Right kidney (tissue), 1 donor: ENCODE data around the gene PLCB1.
A peak's percentile ranks its signal among the peaks of the same experiment; 100 is the strongest.

Source experiments
- DNase-seq: peaks from one replicate; pipeline ENCODE4 v3.0.0-alpha.2; 2016

The PLCB1 gene

GRCh38 chr20:8129211-8129976, 2.7 kb upstream of the PLCB1 start:
- DNase-seq = no peak

DNA sequence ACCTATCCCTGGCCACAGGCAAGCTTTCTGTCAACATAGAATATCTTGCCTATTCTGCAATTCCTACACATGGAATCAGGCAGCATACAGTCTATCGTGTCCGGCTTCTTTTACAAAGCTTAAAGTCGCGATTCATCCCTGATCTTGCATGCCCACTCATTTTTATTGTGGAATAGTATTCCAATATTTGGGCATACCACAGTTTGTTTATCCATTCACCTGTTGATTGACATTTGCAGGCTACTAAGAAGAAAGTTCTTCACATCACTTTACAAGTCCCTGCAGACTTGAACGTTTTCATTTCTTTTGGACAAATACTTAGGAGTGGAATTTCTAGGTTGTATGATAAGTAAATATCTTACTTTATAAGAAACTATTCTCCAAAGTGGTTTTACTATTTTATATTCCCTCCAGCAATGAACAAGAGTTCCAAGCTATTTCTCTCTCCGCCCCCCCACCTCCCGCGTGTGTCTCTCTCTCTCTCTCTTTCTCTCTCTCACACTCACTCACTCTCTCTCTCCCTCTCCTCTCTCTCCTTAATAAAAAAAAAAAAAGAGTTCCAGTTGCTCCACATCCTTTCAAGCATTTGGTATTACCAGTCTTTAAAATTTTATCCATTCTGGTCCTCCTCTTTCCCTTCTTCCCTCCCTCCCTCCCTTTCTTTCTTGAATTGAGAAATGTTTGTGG, 1.1 kb upstream of the PLCB1 start:
- no peak for DNase-seq

GRCh38 chr20:8132484-8133309, 631 bp downstream of the PLCB1 start:
- DNase-seq = peak; percentile 58

GRCh38 chr20:8133310-8133768, 1.3 kb downstream of the PLCB1 start:
- DNase-seq = no peak

DNA sequence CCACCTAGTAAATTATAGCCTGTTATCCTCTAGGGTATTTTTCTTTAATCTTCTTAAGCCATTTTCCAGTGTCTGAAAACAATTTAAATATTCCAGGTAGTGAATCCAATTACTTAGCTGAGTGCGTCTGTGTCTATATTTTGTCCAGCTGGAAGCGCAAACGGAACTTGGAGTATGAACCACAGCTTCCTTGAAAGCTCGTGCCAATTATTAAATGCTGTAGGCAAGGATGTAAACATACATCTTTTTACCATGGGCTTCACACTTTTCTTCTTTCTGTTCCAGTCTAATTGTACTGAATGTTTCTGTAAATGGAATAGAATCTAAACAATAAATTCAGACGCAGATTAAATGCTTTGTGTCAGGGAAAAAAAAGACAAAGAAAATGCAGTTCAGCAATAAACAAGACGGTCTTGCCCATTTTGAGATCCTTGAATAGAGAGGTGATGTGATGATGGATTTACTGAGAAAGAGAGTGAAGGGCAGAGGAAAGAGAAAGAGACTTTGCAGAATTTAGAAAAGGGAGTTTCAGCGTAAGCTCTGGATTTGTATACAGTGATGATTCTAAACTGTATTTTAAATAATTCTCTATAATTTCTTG, 1.9 kb downstream of the PLCB1 start:
- no peak for DNase-seq

DNA sequence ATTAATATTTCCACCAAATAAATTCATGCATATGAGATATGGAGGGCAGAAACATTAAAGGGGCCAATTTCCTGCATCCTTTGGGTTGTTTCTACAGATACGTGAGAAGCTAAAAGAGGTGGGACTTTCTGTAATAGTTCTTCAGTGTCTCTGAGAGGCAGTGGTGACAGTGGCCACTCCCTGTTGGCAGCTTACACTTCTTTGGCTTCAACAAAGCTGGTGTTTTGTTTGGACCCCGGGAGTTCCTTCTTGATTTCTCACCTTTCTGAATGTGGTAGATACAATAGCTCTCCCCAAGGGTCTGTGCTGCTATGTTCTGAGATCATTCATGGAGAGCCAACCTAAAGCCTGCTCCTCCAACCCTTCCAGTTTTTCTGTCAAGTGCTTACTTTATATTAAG, 7.8 kb downstream of the PLCB1 start:
- no peak for DNase-seq

DNA sequence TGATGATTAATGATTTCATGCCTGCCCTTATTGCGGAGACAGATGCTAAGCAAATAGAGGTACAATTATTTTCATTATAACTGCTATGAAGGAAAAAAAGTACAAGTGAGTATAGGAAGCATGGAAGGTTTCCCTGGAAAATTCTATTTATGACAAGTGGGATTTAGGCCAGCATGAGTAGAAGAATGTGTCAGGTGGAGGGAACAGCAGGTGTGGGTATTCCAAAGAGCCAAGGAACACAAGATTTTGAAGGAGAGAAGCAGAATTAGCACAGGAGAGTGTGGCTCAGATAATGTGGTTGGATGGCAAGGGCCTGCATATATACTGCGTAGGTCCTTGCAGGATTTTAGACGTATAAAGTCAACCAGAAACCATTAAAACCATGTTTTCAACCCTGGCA, 11.4 kb downstream of the PLCB1 start:
- no peak for DNase-seq

DNA sequence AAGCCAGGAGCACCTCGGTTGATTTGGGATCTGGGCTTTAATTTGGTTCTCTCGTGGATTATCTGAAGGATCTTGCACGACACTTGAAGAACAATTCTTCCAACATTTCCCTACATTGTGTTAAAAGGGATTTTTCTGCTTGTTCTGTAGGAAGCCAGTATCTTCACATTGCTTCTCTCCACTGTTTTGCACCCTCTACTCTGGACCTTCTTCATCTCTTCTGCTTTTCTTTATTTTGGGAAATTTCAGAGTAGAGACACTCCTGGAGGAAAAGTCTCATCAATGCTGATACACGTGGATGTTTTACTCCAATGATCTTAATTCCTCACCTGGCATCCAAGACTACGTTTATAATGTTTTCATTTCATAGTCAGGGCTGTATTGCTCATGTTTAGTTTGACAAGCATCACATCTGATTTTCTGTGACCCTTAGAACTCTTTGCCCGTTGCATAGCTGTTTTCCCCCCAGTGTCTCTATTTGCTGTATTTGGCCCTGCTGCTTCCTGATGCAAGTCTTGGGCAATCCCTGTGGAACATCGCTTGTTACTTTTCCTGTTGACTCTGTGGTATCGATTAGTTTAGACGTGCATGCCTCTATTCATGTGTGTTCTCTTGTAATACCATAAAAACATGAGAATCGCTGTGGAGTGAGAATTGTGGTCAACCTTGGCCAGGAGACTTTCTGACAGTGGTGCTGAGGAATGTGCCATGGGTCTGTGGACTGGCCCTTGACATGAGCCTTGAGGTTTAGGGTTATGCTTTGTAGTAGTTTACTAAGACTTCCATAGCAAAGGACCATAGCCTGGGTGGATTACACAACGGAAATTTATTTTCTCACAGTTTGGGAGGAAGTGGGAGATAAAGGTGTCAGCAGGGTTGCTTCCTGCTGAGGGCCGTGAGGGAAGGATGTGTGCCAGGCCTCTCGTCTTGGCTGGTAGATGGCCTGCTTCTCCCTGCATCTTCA, 12.5 kb downstream of the PLCB1 start:
- DNase-seq = no peak

DNA sequence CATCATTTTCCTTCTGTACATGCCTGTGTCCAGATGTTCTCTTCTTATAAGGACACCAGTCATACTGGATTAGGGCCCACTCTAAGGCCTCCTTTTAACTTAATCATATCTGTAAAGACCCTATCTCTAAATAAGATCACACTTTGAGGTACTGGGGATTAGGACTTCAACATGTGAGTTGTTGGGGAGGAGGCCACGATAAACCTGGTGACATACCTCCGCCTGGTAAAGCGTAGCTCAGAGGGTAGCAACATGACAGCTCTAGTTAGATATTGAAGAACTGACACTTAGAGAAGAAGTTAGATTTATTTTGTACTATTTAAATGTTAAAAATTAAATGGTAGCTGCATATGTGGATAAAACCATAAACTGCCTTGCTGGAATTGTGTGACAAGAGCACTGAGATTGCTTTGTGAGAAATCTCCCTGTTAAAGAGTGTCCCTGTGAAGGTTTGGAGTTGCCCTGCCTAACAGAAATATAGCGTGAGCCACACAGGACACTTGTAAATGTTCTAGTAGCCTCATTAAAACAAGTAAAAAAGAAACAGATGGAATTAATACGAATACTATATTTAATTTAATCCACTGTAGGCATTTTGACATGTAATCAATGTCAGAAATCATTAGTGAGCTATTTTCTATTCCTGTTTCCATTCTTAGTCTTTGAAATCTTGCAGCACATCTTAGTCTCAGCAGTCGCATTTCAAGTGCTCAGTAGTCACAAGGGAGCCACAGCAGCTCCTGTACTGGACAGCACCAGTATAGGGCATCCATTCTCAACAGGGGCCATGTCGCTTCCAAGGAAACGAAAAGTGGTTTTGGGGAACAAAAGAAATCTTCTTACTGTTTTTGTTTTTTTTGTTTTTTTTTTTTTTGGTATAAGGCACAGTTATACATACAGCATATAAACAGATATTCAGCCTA, 13.4 kb downstream of the PLCB1 start:
- no peak for DNase-seq

GRCh38 chr20:8147476-8147875, 15.4 kb downstream of the PLCB1 start:
- DNase-seq = no peak

DNA sequence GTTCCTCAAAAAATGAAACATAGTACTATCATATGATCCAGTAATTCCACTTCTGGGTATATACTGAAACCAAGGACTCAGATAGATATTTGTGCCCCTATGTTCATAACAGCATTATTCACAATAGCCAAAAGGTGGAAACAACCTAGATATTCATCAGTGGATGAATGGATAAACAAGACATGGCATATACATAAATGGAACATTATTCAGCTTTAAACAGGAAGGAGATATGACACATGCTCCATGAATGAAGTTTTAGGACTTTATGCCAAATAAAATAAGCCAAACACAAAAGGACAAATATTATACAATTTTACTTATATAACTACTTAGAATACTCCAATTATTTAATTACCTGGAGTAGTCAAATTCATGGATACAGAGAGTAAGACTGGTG, 16.4 kb downstream of the PLCB1 start:
- no peak for DNase-seq

DNA sequence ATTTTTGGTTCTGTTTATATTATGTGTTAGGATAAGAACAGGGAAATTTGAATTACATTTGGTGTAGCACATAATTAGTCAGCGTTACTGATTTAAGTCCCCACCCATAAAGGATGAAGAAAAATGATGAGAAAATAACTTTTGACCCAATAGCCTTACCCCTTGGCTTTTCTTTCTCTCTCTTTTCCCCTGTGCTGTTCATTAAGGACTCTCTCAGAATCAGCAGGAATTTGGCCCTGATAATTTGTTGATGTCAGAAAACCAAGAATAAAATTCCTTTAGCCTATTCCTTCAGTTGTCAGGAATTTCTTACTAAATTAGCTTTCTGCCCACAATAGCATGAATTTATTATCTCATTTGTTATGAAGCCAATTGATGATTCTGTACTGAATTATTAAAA, 18.5 kb downstream of the PLCB1 start:
- no peak for DNase-seq

DNA sequence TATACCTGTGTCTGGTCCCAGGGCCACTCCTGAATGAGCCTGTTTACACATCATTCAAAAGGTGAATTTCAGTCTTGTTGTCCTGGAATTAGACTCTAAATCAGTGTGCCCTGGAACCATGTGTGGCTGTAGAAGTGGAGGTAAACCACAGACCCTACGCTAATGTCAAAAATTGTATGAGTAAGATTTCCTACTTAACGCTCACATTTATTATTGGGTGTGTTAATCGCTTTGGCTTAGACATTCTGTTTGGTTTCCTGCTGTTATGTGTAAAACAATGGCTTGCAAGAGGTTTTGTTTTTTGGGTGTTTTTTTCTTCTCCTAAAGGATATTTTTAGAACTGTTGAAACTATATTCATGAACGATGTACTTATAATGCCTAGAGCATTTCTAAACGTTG, 19.3 kb downstream of the PLCB1 start:
- no peak for DNase-seq

GRCh38 chr20:8152183-8152582, 20.1 kb downstream of the PLCB1 start:
- DNase-seq = no peak

GRCh38 chr20:8152847-8153246, 20.8 kb downstream of the PLCB1 start:
- no peak for DNase-seq

DNA sequence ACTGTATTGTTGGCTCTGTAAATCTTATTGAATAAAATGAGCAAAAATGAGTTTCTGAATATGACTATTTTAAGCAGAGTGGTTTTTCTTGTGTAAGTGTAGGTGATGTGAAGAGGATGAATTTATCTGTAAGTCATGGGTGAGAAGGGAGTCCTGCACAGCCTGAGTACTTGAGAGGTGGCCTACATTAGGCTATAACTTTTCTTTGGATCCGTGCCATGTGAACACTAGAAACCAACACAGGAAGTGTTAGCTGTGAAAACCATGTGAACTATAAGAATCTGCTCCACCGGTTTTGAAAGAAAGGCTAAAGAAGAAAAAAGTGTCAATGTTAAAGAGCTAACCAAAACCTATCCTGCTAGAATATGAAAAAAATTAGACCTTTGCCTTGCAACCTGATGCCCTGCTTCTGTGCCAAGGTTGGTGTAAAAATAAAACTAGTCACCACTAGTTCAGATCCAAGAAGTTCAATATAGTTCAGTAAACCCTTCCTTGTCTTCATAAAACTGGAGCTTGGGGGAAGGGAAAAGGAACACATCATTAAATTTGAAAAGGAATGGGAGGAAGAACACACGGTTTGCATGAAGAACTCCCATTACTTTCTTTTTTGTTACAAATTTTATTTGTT, 21.3 kb downstream of the PLCB1 start:
- no peak for DNase-seq

- no peak for DNase-seq
Measured at GRCh38 chr20:8154638-8155037, 22.6 kb downstream of the PLCB1 start.

DNA sequence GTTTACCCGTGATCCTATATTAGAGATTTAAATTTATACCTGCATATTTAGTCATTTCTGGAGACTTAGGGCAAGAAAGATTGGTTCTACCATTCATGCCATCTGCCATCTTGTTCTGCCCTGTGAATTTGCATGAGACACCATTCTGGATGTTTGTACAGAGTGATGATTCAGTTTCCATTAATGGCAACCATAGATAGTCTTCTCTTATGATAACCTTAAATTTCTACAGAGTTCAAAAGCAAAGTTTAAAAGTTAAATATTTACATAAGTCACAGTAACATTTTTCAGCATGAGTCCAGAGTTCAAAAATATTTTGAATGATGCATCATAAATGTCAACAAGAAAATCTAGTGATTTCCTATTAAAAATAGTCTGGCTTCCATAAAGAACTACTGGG, 23.2 kb downstream of the PLCB1 start:
- DNase-seq = no peak

- DNase-seq = no peak
Measured at GRCh38 chr20:8155812-8156211, 23.7 kb downstream of the PLCB1 start.
